ENCODE measurements around the gene SVIL. TPM values are rescaled to one million over a fixed set of nuclear protein-coding genes. Genes with fewer than 3 reads are reported as not detected.
"Not testable (repeated sequence)": the region's sequence is repeated elsewhere in the genome, so short reads cannot be mapped to it uniquely, and the experiment has no call there.

Gene SVIL
- total RNA-seq, 1 donor from 2014 or later: 58.5 TPM

- no peak for DNase-seq (ENCODE audit: low read depth)
- no peak for TF ChIP-seq CTCF (conservative IDR thresholded peaks at IDR 0.05; ENCODE audit: low read depth, low read length)
- no peak overlapping the region for H3K4me3 ChIP-seq (ENCODE audit: low read depth, low read length)
Observed at GRCh38 chr10:29630205-29631048, 4.3 kb downstream of the SVIL start.

- no peak overlapping the region for H3K4me3 ChIP-seq (ENCODE audit: low read depth, low read length)
- no peak for DNase-seq (ENCODE audit: low read depth)
- no peak for TF ChIP-seq CTCF (conservative IDR thresholded peaks at IDR 0.05; ENCODE audit: low read depth, low read length)
Observed at GRCh38 chr10:29628912-29629526, 5.8 kb downstream of the SVIL start.

- TF ChIP-seq CTCF (conservative IDR thresholded peaks at IDR 0.05; ENCODE audit: low read depth, low read length): no peak
- DNase-seq (ENCODE audit: low read depth): no peak
- H3K4me3 ChIP-seq (ENCODE audit: low read depth, low read length): no peak overlapping the region
Observed at GRCh38 chr10:29628311-29628710, 6.5 kb downstream of the SVIL start.

GRCh38 chr10:29627201-29628132, 7.3 kb downstream of the SVIL start:
- DNase-seq (ENCODE audit: low read depth): no peak
- H3K4me3 ChIP-seq (ENCODE audit: low read depth, low read length): no peak overlapping the region
- no peak for TF ChIP-seq CTCF (conservative IDR thresholded peaks at IDR 0.05; ENCODE audit: low read depth, low read length)

GRCh38 chr10:29624357-29624756, 10.4 kb downstream of the SVIL start:
- H3K4me3 ChIP-seq (ENCODE audit: low read depth, low read length); DNase-seq (ENCODE audit: low read depth): not testable (repeated sequence)

- no peak for DNase-seq (ENCODE audit: low read depth)
- no peak for TF ChIP-seq CTCF (conservative IDR thresholded peaks at IDR 0.05; ENCODE audit: low read depth, low read length)
- no peak overlapping the region for H3K4me3 ChIP-seq (ENCODE audit: low read depth, low read length)
Observed at GRCh38 chr10:29623797-29624196, 11.0 kb downstream of the SVIL start.

GRCh38 chr10:29622382-29622922, 12.3 kb downstream of the SVIL start:
- DNase-seq (ENCODE audit: low read depth): no peak
- no peak for TF ChIP-seq CTCF (conservative IDR thresholded peaks at IDR 0.05; ENCODE audit: low read depth, low read length)
- no peak overlapping the region for H3K4me3 ChIP-seq (ENCODE audit: low read depth, low read length)

Measured in epithelial cell of proximal tubule (primary cell).